Astrocyte (in vitro differentiated cells and primary cell): Measurements from ENCODE around the gene ATP5F1D.

Experiments used
- EZH2 ChIP-seq: IDR thresholded peaks from 2 replicates; pipeline ENCODE4 v1.6.1; 2012; ENCODE audit warnings: mild to moderate bottlenecking, low read length, inconsistent platforms; ENCODE audit not compliant: insufficient read depth
- TF ChIP-seq, protein P1 (sequence below): IDR thresholded peaks from 2 replicates; pipeline ENCODE4 v1.5.1; 2011; ENCODE audit warnings: low read depth, mild to moderate bottlenecking, inconsistent platforms, low read length, moderate library complexity; ENCODE audit not compliant: insufficient read depth

DNA sequence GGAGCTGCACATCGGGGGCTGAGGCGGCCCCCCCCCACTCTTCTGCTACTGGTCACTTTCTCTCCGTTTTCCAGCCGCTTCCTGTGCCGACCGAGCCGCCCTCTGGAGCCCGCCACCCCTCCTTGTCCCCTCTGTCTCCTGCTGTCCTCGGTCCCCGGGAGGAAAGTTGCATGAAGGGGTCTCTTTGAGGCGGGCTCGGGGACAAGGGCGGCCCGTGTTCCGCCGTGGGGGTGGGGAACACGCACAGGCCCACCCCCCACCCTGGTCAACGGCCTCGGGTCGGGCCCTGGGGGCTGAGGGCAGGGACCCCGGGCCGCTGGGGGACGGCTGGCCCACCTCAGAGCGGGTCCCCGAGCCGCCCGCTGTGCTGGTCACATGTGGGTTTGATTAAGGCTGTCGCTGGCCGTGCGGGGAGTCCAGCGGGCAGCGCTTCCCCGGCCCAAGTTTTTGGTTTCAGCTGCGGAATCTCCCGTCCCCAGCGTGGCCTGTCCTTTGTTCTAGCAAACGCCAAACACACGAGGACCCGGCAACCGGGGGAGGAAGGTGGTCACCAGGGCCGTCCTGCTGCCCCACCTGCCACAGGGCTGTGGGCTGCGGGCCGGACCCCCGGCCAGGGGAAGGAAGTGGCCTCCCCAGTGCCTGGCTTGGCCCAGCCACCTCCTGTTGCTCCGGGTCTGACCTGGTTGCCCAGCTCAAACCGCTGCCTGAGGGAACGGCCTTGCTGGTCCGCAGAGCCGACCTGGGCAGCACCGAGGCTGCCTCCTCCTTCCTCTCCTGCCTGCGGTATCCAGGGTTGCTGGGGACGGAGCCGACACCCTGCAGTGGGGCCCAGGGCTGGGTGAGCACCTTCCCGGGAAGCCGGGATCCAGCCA lies 46.0 kb downstream of the ATP5F1D start:
- peak; percentile 13 for TF ChIP-seq EZH2
- TF ChIP-seq, protein P1, sequence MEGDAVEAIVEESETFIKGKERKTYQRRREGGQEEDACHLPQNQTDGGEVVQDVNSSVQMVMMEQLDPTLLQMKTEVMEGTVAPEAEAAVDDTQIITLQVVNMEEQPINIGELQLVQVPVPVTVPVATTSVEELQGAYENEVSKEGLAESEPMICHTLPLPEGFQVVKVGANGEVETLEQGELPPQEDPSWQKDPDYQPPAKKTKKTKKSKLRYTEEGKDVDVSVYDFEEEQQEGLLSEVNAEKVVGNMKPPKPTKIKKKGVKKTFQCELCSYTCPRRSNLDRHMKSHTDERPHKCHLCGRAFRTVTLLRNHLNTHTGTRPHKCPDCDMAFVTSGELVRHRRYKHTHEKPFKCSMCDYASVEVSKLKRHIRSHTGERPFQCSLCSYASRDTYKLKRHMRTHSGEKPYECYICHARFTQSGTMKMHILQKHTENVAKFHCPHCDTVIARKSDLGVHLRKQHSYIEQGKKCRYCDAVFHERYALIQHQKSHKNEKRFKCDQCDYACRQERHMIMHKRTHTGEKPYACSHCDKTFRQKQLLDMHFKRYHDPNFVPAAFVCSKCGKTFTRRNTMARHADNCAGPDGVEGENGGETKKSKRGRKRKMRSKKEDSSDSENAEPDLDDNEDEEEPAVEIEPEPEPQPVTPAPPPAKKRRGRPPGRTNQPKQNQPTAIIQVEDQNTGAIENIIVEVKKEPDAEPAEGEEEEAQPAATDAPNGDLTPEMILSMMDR, result no peak
